BJ (cell line): Measurements from ENCODE around the gene PGBD5. TPM values are rescaled to one million over a fixed set of nuclear protein-coding genes. Genes with fewer than 3 reads are reported as not detected.

Experiments
- CTCF ChIA-PET: fragments of 350-600 bp; formaldehyde crosslinking; extraction: SDS; loops from one replicate; lab custom pipeline; 2021; ENCODE audit warnings: antibody characterized with exemption, inconsistent platforms; lab: Yijun Ruan, JAX
- POLR2A ChIA-PET: fragments of 300-600 bp; sonication (Branson Sonifier 250); formaldehyde crosslinking; extraction: SDS; loops from one replicate; lab custom pipeline; 2021; ENCODE audit warnings: antibody characterized with exemption; lab: Charles Lee
- DNase-seq: peaks from one replicate; pipeline ENCODE4 v3.0.0-alpha.2; 2011; ENCODE audit warnings: low read depth
- H3K27me3 ChIP-seq: 2 replicates; pipeline ENCODE4 v1.6.0; 2011; ENCODE audit warnings: low read length; ENCODE audit not compliant: control insufficient read depth, insufficient read depth
- H3K36me3 ChIP-seq: 2 replicates; pipeline ENCODE4 v1.5.1; 2011; ENCODE audit warnings: low read length; ENCODE audit not compliant: control insufficient read depth, insufficient read depth
- H3K4me3 ChIP-seq: 2 replicates; pipeline ENCODE4 v1.5.1; 2011; ENCODE audit warnings: low read depth, mild to moderate bottlenecking, control low read depth, low read length
- polyA plus RNA-seq: library from polyadenylated mRNA; depleted of rRNA; stranded (reverse); fragments of >200 nt; gene quantifications from 2 replicates; pipeline ENCODE4 v1.2.3, GENCODE V29; 2011
- TF ChIP-seq, protein P1 (sequence below): IDR thresholded peaks from 2 replicates; pipeline ENCODE4 v1.5.1; 2011; ENCODE audit warnings: low read depth, mild to moderate bottlenecking, control low read depth, inconsistent platforms, low read length, moderate library complexity; ENCODE audit not compliant: insufficient read depth

Gene PGBD5
- polyA plus RNA-seq, 1 experiment, result 0.07 TPM

DNA sequence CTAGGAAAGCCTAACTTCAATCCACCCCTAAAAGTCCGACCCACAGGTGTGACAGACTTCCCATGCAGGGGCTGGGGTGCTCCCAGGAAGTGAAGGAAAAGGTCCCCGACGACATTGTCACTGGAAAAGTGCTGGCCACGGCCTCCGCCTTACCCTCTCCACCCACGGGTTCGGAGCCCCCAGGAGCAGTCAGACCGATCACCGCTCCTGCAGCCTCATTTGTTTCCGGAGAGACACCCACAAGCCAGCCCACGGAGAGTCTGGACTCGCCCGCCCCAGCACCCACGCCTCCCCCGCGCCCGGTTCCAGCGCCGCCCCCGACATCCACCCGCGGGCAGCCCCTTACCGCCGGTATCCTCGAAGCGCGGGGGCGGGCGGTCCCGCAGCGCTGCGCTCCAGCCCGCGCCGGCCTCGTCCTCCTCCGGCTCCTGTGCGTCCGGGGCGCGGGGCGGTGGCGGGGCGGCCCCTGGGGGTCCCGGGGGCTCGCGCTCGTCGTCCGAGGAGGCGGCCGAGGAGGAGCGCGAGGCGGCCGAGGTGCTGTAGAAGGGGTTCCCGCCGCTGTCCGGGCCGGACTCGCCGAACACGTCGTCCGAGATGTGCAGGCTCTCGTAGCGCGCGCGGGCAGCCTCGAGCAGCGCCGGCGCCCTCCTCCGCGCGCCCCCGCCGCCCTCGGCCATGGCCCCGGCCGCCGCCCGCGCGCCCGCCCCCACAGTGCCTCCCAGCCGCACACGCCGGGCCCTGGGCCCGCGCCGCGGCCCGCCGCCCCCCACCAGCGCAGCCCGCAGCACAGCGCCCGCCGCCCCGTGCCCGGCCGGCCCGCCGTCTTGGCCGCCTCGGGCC lies 660 bp downstream of the PGBD5 start:
- no peak for DNase-seq
- H3K36me3 ChIP-seq, result no peaks in the 10 kb centered on the region
- H3K27me3 ChIP-seq, result peaks cover 19% of the 10 kb centered on the region
- TF ChIP-seq, protein P1, sequence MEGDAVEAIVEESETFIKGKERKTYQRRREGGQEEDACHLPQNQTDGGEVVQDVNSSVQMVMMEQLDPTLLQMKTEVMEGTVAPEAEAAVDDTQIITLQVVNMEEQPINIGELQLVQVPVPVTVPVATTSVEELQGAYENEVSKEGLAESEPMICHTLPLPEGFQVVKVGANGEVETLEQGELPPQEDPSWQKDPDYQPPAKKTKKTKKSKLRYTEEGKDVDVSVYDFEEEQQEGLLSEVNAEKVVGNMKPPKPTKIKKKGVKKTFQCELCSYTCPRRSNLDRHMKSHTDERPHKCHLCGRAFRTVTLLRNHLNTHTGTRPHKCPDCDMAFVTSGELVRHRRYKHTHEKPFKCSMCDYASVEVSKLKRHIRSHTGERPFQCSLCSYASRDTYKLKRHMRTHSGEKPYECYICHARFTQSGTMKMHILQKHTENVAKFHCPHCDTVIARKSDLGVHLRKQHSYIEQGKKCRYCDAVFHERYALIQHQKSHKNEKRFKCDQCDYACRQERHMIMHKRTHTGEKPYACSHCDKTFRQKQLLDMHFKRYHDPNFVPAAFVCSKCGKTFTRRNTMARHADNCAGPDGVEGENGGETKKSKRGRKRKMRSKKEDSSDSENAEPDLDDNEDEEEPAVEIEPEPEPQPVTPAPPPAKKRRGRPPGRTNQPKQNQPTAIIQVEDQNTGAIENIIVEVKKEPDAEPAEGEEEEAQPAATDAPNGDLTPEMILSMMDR, result no peak
- ChIA-PET POLR2A (no interaction called here), CTCF (no interaction called here)
- H3K4me3 ChIP-seq, result peak overlapping the region; percentile 53

DNA sequence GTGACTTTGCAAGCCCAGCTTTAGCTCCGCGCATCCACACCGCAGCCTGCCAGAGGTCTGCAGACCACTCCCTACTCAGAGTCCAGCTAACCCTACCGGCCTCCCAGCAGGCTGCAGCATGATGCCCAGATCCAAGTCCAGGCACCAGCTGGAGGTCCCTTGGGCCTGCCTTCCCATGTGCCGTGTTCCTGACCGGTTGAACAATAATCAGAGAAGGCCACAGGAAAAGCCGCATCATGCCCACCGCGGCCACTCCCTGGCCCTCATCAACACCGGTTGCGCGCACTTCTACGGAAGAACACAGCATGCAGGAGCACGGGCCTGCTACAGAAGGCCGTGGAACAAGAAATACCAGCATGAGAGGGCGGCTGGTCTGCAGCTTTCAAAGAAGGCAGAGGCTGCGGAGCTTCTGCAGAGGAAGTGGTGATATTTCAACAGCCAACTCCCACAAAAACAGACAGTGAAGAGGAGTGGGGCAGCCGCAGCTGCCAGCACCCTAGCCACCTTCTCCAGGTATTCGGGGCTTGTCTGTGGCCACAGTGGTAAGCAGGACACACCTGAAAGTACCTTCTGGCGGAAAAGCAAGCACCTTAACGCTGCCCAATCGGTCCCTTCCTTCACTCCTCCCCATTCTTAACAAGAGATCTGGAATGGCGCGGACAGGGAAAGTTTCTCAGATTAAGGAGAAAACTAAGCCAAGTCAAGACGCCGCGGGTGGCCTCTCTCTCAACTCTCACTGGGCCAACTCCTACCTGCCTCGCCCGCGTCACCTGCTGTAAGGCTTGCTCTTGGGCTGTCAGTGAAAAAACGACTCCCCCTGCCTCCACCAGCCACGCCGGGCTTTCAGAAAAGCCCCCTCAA lies 1.5 kb downstream of the PGBD5 start:
- Histone ChIP-seq H3K4me3 (no peak overlapping the region), H3K27me3 (peaks cover 19% of the 10 kb centered on the region), H3K36me3 (no peaks in the 10 kb centered on the region)
- DNase-seq, result no peak
- POLR2A ChIA-PET, result no interaction called here
- CTCF ChIA-PET, result no interaction called here
- TF ChIP-seq, protein P1, result no peak

DNA sequence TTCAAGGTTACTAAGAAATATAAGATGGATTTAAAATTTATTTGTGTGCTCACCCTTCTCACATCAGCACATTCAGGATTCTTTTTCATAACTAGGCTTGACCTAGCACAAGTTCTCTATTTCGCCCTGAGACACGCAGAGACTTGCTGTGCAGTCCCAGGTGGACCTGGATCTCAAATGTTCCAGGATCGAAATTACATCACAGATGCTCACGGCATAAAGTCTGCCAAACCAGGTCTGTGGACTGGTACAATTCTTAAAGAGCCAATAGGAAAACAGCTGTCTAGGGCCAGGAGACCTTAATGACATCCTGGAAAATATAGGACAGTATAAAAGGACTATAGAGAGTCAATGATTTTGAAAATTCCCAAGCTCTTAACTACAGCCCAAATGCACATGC lies 2.2 kb downstream of the PGBD5 start:
- ChIA-PET POLR2A (no interaction called here), CTCF (no interaction called here)
- DNase-seq, result no peak
- Histone ChIP-seq H3K4me3 (no peak overlapping the region), H3K27me3 (peaks cover 19% of the 10 kb centered on the region), H3K36me3 (no peaks in the 10 kb centered on the region)
- TF ChIP-seq, protein P1, result no peak

DNA sequence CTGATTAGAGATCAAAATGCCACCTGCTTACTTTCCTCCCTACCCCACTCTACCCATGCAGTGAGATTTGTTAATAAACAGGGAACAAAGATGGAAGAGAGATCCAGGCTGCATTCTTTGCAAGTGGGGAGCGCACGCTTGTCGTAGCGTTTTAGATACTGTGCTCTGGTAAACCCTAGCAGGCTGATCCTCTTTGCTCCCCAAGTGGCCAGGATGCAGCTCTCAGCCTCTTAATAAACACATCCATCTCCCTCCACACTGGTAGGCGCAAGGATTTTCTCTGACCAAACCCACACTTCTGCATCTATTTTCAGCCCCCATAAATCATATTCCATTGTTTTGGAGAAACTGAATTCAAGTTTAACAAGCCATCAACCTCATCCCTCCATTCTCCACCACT lies 2.9 kb downstream of the PGBD5 start:
- CTCF ChIA-PET, result no interaction called here
- no peak for DNase-seq
- no peaks in the 10 kb centered on the region for H3K36me3 ChIP-seq
- H3K4me3 ChIP-seq, result no peak overlapping the region
- TF ChIP-seq, protein P1, result no peak
- peaks cover 19% of the 10 kb centered on the region for H3K27me3 ChIP-seq
- POLR2A ChIA-PET, result no interaction called here
